Esophagus muscularis mucosa (tissue), 4 donors: ENCODE measurements around the gene SSTR4. TPM values are rescaled to one million over a fixed set of nuclear protein-coding genes. Genes with fewer than 3 reads are reported as not detected.

ENCODE experiments used
- DNase-seq: peaks from one replicate; pipeline ENCODE4 v3.0.0-alpha.2; 2017; ENCODE audit errors: extremely low spot score
- H3K27ac ChIP-seq, 4 donors: fragments of 200-600 bp; sonication (generic); replicated peaks in 1 of 4; 1 replicate in 3 of 4; 2 replicates in 1 of 4; pipeline ENCODE4 v1.5.1; 2016 to 2019; ENCODE audit warnings: mild to moderate bottlenecking in 1 of 4
- H3K27me3 ChIP-seq, 4 donors: fragments of 200-600 bp; sonication (generic); one replicate each; pipeline versions ENCODE4 v1.5.1 to v1.6.0; 2016 to 2019
- H3K36me3 ChIP-seq, 4 donors: fragments of 200-600 bp; sonication (generic); one replicate each; pipeline ENCODE4 v1.5.1; 2016 to 2019
- H3K4me1 ChIP-seq, 4 donors: fragments of 200-600 bp; sonication (generic); one replicate each; pipeline ENCODE4 v1.5.1; 2016 to 2019
- H3K4me3 ChIP-seq, 4 donors: fragments of 200-600 bp; sonication (generic); 1 replicate in 2 of 4; 2 replicates in 2 of 4; pipeline ENCODE4 v1.5.1; 2016 to 2019; ENCODE audit warnings: mild to moderate bottlenecking in 4 of 4, moderate library complexity in 1 of 4
- H3K9me3 ChIP-seq, 4 donors: fragments of 200-600 bp; sonication (generic); 1 replicate in 3 of 4; 2 replicates in 1 of 4; pipeline ENCODE4 v1.5.1; 2016 to 2019
- CTCF ChIP-seq, 3 experiments: fragments of 200-600 bp in 2 of 3; fragments of 450-650 bp in 1 of 3; sonication (generic) in 2 of 3; IDR thresholded peaks; one replicate each; pipeline ENCODE4 v1.5.1; 2017 to 2019; ENCODE audit warnings: antibody characterized with exemption in 3 of 3, mild to moderate bottlenecking in 2 of 3, moderate library complexity in 1 of 3
- EP300 ChIP-seq: sonication (generic); formaldehyde crosslinking; IDR thresholded peaks from one replicate; pipeline ENCODE4 v1.6.1; 2017; ENCODE audit warnings: antibody characterized with exemption
- POLR2A ChIP-seq: fragments of 450-650 bp; IDR thresholded peaks from one replicate; pipeline ENCODE4 v1.6.1; 2017; ENCODE audit warnings: antibody characterized with exemption, moderate library complexity, mild to moderate bottlenecking, low read depth
- POLR2AphosphoS5 ChIP-seq, 2 donors: sonication (generic); formaldehyde crosslinking; IDR thresholded peaks; one replicate each; pipeline ENCODE4 v1.6.1; 2017; ENCODE audit warnings: antibody characterized with exemption in 2 of 2
- WGBS: methylation state at CpG from one replicate; pipeline ENCODE4 v1.1.5; 2018; 5-methylcytosine and 5-hydroxymethylcytosine counted together
- intact Hi-C: fragments of 100-400 bp; cut with DNase I; formaldehyde crosslinking; loops from one replicate; pipeline ENCODE4 v1.15.1; 2023
- total RNA-seq, 4 donors: library from RNA; depleted of rRNA; stranded (reverse); fragments of >200 nt; gene quantifications; one replicate each; pipeline versions ENCODE4 v1.1.0 to v1.2.1, GENCODE V29; 2016

Gene SSTR4
- total RNA-seq, 4 donors from 2014 or later = not detected

- Histone ChIP-seq H3K36me3 (no peaks in the 10 kb centered on the region), H3K27me3 (peaks cover 0 to 5% (median 0%) of the 10 kb centered on the region in 4 donors), H3K4me3 (no peak overlapping the region), H3K27ac (no peak overlapping the region), H3K4me1 (peaks cover 0 to 3% (median 0%) of the 10 kb centered on the region in 4 donors), H3K9me3 (no peaks in the 10 kb centered on the region)
- intact Hi-C loops = no loop called here
- TF ChIP-seq CTCF (IDR thresholded peaks at IDR 0.05) = no peak
- no peak for TF ChIP-seq POLR2AphosphoS5 (IDR thresholded peaks at IDR 0.05)
- TF ChIP-seq EP300 = no peak
- no peak for TF ChIP-seq POLR2A
- 77% methylated on average over 4 of the region's 7 CpGs for WGBS
- no peak for DNase-seq
Measured at GRCh38 chr20:23019403-23019802, 15.7 kb upstream of the SSTR4 start.

DNA sequence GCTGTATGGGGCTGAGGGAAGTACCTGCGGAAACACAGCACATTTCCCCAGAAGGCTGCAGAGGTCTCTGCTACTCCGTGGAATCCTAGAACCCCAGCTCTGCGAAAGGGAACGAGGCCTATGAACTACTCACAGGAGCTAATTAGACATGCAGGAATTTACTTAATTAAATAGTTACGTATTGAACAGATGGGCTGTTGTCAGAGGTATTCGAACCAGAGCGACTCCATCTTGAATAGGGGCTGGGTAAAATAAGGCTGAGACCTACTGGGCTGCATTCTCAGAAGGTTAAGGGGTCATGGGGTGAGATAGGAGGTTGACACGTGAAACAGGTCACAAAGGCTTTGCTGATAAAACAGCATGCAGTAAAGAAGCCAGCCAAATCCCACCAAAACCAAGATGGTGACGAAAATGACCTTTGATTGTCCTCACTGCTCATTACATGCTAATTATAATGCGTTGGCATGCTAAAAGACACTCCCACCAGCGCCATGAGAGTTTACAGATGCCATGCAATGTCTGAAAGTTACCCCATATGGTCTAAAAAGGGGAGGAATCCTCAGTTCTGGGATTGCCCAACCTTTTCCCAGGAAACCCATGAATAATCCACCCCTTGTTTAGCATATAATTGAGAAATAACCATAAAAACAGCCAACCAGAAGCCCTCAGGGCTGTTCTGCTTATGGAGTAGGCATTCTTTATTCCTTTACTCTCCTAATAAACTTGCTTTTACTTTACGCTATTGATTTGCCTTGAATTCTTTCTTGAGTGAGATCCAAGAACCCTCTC is 14.7 kb upstream of the SSTR4 start:
- H3K36me3 ChIP-seq = no peaks in the 10 kb centered on the region
- 85% methylated on average over 12 of the region's 12 CpGs for WGBS
- TF ChIP-seq POLR2AphosphoS5 (IDR thresholded peaks at IDR 0.05) = no peak
- no peak for TF ChIP-seq POLR2A
- H3K4me3 ChIP-seq = no peak overlapping the region
- H3K9me3 ChIP-seq = no peaks in the 10 kb centered on the region
- peaks cover 0 to 3% (median 0%) of the 10 kb centered on the region in 4 donors for H3K4me1 ChIP-seq
- H3K27ac ChIP-seq = no peak overlapping the region
- DNase-seq = no peak
- H3K27me3 ChIP-seq = peaks cover 0 to 5% (median 0%) of the 10 kb centered on the region in 4 donors
- intact Hi-C loops = no loop called here

- 64% methylated on average over 1 of the region's 1 CpG for WGBS
- Histone ChIP-seq H3K27ac (no peak overlapping the region), H3K4me3 (no peak overlapping the region), H3K27me3 (peaks cover 0 to 5% (median 0%) of the 10 kb centered on the region in 4 donors), H3K36me3 (no peaks in the 10 kb centered on the region), H3K9me3 (no peaks in the 10 kb centered on the region), H3K4me1 (peaks cover 0 to 3% (median 0%) of the 10 kb centered on the region in 4 donors)
- TF ChIP-seq EP300 (no peak), POLR2AphosphoS5 (IDR thresholded peaks at IDR 0.05) (no peak), CTCF (IDR thresholded peaks at IDR 0.05) (no peak), POLR2A (no peak)
- intact Hi-C loops = no loop called here
- no peak for DNase-seq
Measured at GRCh38 chr20:23021541-23021940, 13.6 kb upstream of the SSTR4 start.

DNA sequence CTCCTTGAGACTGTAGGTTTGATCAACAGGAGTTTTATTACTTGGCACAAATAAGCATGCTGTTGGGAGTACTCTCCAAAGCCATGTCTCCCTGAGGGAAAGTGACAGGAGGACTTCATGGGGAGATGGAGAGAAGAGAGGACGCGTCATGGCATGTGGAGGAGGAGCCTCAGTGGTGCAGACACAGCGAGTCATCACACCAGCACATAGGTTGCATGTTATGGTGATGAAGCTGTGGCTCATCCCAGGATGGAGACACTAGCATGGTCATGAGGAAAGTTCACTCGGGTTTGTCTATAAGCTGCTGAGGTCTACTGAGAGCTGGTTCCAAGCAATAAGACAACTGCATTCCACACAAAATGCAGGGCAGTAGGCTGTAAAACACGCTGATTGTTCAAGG is 13.2 kb upstream of the SSTR4 start:
- H3K4me3 ChIP-seq = no peak overlapping the region
- H3K27ac ChIP-seq = no peak overlapping the region
- TF ChIP-seq CTCF (IDR thresholded peaks at IDR 0.05) (no peak), EP300 (no peak), POLR2A (no peak), POLR2AphosphoS5 (IDR thresholded peaks at IDR 0.05) (no peak)
- H3K36me3 ChIP-seq = no peaks in the 10 kb centered on the region
- peaks cover 0 to 3% (median 0%) of the 10 kb centered on the region in 4 donors for H3K4me1 ChIP-seq
- intact Hi-C loops = no loop called here
- no peaks in the 10 kb centered on the region for H3K9me3 ChIP-seq
- no peak for DNase-seq
- WGBS = 94% methylated on average over 5 of the region's 5 CpGs
- H3K27me3 ChIP-seq = peaks cover 0 to 5% (median 0%) of the 10 kb centered on the region in 4 donors

- no peaks in the 10 kb centered on the region for H3K9me3 ChIP-seq
- DNase-seq = no peak
- TF ChIP-seq POLR2A = no peak
- TF ChIP-seq CTCF (IDR thresholded peaks at IDR 0.05) = no peak
- TF ChIP-seq EP300 = no peak
- no peak for TF ChIP-seq POLR2AphosphoS5 (IDR thresholded peaks at IDR 0.05)
- H3K27ac ChIP-seq = no peak overlapping the region
- H3K27me3 ChIP-seq = peaks cover 0 to 5% (median 0%) of the 10 kb centered on the region in 4 donors
- intact Hi-C loops = no loop called here
- no peak overlapping the region for H3K4me3 ChIP-seq
- no peaks in the 10 kb centered on the region for H3K36me3 ChIP-seq
- H3K4me1 ChIP-seq = peaks cover 0 to 3% (median 0%) of the 10 kb centered on the region in 4 donors
- 80% methylated on average over 4 of the region's 4 CpGs for WGBS
Measured at GRCh38 chr20:23022849-23023248, 12.3 kb upstream of the SSTR4 start.
